HepG2 (cell line): ENCODE data around the gene EEF1AKMT4.

Experiments used
- CENPBD1 ChIP-seq: sonication (generic); formaldehyde crosslinking; IDR thresholded peaks from 2 replicates; pipeline ENCODE4 v1.8.0; 2022; ENCODE audit warnings: missing genetic modification reagents, low read depth, mild to moderate bottlenecking, borderline replicate concordance
- CHD2 ChIP-seq: IDR thresholded peaks from 2 replicates; pipeline ENCODE4 v1.6.1; 2011; ENCODE audit warnings: low read depth, low read length, improper control_type of control experiment
- CTCF ChIP-seq: sonication (generic); formaldehyde crosslinking; IDR thresholded peaks from 2 replicates; pipeline ENCODE4 v1.5.0; 2020; ENCODE audit warnings: mild to moderate bottlenecking, missing genetic modification reagents, moderate library complexity
- ETS1 ChIP-seq: sonication (generic); formaldehyde crosslinking; IDR thresholded peaks from 2 replicates; pipeline ENCODE4 v1.4.0; 2020; ENCODE audit warnings: missing genetic modification reagents
- JUND ChIP-seq: sonication (generic); formaldehyde crosslinking; IDR thresholded peaks from 2 replicates; pipeline ENCODE4 v1.8.0; 2022; ENCODE audit warnings: mild to moderate bottlenecking, missing genetic modification reagents
- POLR2A ChIP-seq, 2 experiments: IDR thresholded peaks; 2 replicates each; pipeline ENCODE4 v1.6.1; 2011; ENCODE audit warnings: low read depth in 2 of 2, low read length in 2 of 2, mild to moderate bottlenecking in 1 of 2, moderate library complexity in 1 of 2; ENCODE audit not compliant: insufficient read depth in 1 of 2
- POLR2AphosphoS5 ChIP-seq: IDR thresholded peaks from 2 replicates; pipeline ENCODE4 v1.6.1; 2012; ENCODE audit warnings: low read depth, low read length
- RFX1 ChIP-seq: fragments of 450-650 bp; IDR thresholded peaks from 2 replicates; pipeline ENCODE4 v1.6.1; 2017
- RFX5 ChIP-seq: IDR thresholded peaks from 2 replicates; pipeline ENCODE4 v1.6.1; 2011; ENCODE audit warnings: low read depth, low read length, improper control_type of control experiment
- SIX4 ChIP-seq: sonication (generic); formaldehyde crosslinking; IDR thresholded peaks from 2 replicates; pipeline ENCODE4 v1.4.0; 2020; ENCODE audit warnings: missing genetic modification reagents
- SKI ChIP-seq: fragments of 450-650 bp; IDR thresholded peaks from one replicate; pipeline ENCODE4 v1.6.1; 2018; ENCODE audit warnings: mild to moderate bottlenecking; ENCODE audit not compliant: partially characterized antibody
- ZNF660 ChIP-seq: sonication (generic); formaldehyde crosslinking; IDR thresholded peaks from 2 replicates; pipeline ENCODE4 v1.5.1; 2020; ENCODE audit warnings: mild to moderate bottlenecking, low read depth, missing genetic modification reagents, borderline replicate concordance
- ZNF891 ChIP-seq: sonication (generic); formaldehyde crosslinking; IDR thresholded peaks from 2 replicates; pipeline ENCODE4 v1.5.0; 2020; ENCODE audit warnings: mild to moderate bottlenecking, missing genetic modification reagents

GRCh38 chr3:184284696-184285095 is 35.2 kb downstream of the EEF1AKMT4 start:
- TF ChIP-seq ETS1 (CRISPR knock-in tag) (no peak), SKI (no peak), RFX5 (no peak), CTCF (CRISPR knock-in tag) (peak; percentile 66), JUND (CRISPR knock-in tag) (no peak), CHD2 (no peak), SIX4 (CRISPR knock-in tag) (no peak), CENPBD1 (CRISPR knock-in tag) (no peak), RFX1 (peak; percentile 72), POLR2AphosphoS5 (no peak), ZNF891 (no peak), POLR2A (IDR thresholded peaks at IDR 0.05; ENCODE audit: insufficient read depth in 1 of 2, low read depth in 2 of 2, low read length in 2 of 2) (no peak), ZNF660 (CRISPR knock-in tag) (no peak)
